OCI-LY7 (cell line): ENCODE data around the gene MAGEA2. TPM values are rescaled to one million over a fixed set of nuclear protein-coding genes. Genes with fewer than 3 reads are reported as not detected.
"Not testable (repeated sequence)": the region's sequence is repeated elsewhere in the genome, so short reads cannot be mapped to it uniquely, and the experiment has no call there.

Experiments
- BruUV-seq: library from RNA; stranded (reverse); fragments of 400-500 nt; replicated peaks from 2 replicates; lab custom pipeline; 2021; lab: Mats Ljungman, UMichigan
- CTCF ChIA-PET: fragments of 300-600 bp; sonication (Branson Sonifier 250); formaldehyde crosslinking; loops from one replicate; lab custom pipeline; 2022; ENCODE audit warnings: antibody characterized with exemption; ENCODE audit not compliant: unreplicated experiment; lab: Charles Lee
- POLR2A ChIA-PET: fragments of 300-600 bp; sonication (Branson Sonifier 250); formaldehyde crosslinking; loops from one replicate; lab custom pipeline; 2022; ENCODE audit warnings: antibody characterized with exemption; lab: Charles Lee
- DNase-seq: peaks from one replicate; pipeline ENCODE4 v3.0.0-alpha.2; 2015; ENCODE audit warnings: low spot score
- H2AFZ ChIP-seq: fragments of 200-600 bp; sonication (generic), shearing (Covaris generic); 2 replicates; pipeline ENCODE4 v1.6.1; 2014; ENCODE audit warnings: mild to moderate bottlenecking, antibody characterized with exemption, low read length, moderate library complexity
- H3K27ac ChIP-seq: fragments of 200-600 bp; sonication (generic); 2 replicates; pipeline ENCODE4 v1.5.1; 2014; ENCODE audit warnings: mixed run types, low read depth, mild to moderate bottlenecking, moderate library complexity, low read length, inconsistent platforms; ENCODE audit not compliant: poor library complexity, severe bottlenecking
- H3K36me3 ChIP-seq: fragments of 200-600 bp; sonication (generic); 2 replicates; pipeline ENCODE4 v1.6.1; 2014; ENCODE audit warnings: mild to moderate bottlenecking, antibody characterized with exemption, low read length, moderate library complexity, mixed read lengths; ENCODE audit not compliant: insufficient read depth
- H3K4me1 ChIP-seq: fragments of 200-600 bp; sonication (generic); 2 replicates; pipeline ENCODE4 v1.5.1; 2014; ENCODE audit warnings: mild to moderate bottlenecking, low read length; ENCODE audit not compliant: insufficient read depth, poor library complexity, severe bottlenecking
- H3K4me2 ChIP-seq: fragments of 200-600 bp; sonication (generic); 2 replicates; pipeline ENCODE4 v1.6.1; 2014; ENCODE audit warnings: mild to moderate bottlenecking, low read length
- H3K4me3 ChIP-seq: fragments of 200-600 bp; sonication (generic); 2 replicates; pipeline ENCODE4 v1.5.1; 2014; ENCODE audit warnings: mild to moderate bottlenecking, low read depth, low read length; ENCODE audit not compliant: poor library complexity, severe bottlenecking
- H3K79me2 ChIP-seq: fragments of 200-600 bp; sonication (generic); 2 replicates; pipeline ENCODE4 v1.6.1; 2016; ENCODE audit warnings: low read depth, mild to moderate bottlenecking, low read length, moderate library complexity, mixed read lengths; ENCODE audit not compliant: insufficient read depth
- H3K9me2 ChIP-seq: fragments of 200-600 bp; sonication (generic); 2 replicates; pipeline ENCODE4 v1.6.1; 2016; ENCODE audit warnings: mild to moderate bottlenecking, low read length, mixed read lengths; ENCODE audit not compliant: insufficient read depth
- H3K9me3 ChIP-seq: fragments of 200-600 bp; sonication (generic); 2 replicates; pipeline ENCODE4 v1.6.1; 2014; ENCODE audit warnings: mild to moderate bottlenecking, mixed run types, low read length, mixed read lengths
- H4K20me1 ChIP-seq: fragments of 200-600 bp; sonication (generic); 2 replicates; pipeline ENCODE4 v1.6.1; 2014; ENCODE audit warnings: mild to moderate bottlenecking, antibody characterized with exemption, low read length, moderate library complexity, mixed read lengths; ENCODE audit not compliant: insufficient read depth
- EZH2phosphoT487 ChIP-seq: fragments of 200-600 bp; sonication (generic); IDR thresholded peaks from 2 replicates; pipeline ENCODE4 v1.6.1; 2018; ENCODE audit warnings: low read depth, borderline replicate concordance, mild to moderate bottlenecking, mixed run types, antibody characterized with exemption, low read length, moderate library complexity, mixed read lengths
- intact Hi-C: fragments of 100-400 bp; cut with micrococcal nuclease; formaldehyde crosslinking; loops from one replicate; pipeline ENCODE4 v1.10.0; 2022; ENCODE audit not compliant: unreplicated experiment
- total RNA-seq, 2 experiments: library from RNA; depleted of rRNA in 1 of 2; stranded (reverse); fragments of >200 nt in 1 of 2; shearing (Covaris generic) in 1 of 2; gene quantifications; 2 replicates each; pipeline ENCODE4 v1.2.3, GENCODE V29; 2014 to 2022
- TF ChIP-seq, protein P1 (sequence below): fragments of 200-600 bp; sonication (generic); conservative IDR thresholded peaks from 2 replicates; pipeline ENCODE4 v1.5.1; 2014; ENCODE audit warnings: mild to moderate bottlenecking, antibody characterized with exemption, low read length, moderate library complexity, mixed read lengths

The MAGEA2 gene
- total RNA-seq, 2 experiments from 2014 or later, result not detected

DNA sequence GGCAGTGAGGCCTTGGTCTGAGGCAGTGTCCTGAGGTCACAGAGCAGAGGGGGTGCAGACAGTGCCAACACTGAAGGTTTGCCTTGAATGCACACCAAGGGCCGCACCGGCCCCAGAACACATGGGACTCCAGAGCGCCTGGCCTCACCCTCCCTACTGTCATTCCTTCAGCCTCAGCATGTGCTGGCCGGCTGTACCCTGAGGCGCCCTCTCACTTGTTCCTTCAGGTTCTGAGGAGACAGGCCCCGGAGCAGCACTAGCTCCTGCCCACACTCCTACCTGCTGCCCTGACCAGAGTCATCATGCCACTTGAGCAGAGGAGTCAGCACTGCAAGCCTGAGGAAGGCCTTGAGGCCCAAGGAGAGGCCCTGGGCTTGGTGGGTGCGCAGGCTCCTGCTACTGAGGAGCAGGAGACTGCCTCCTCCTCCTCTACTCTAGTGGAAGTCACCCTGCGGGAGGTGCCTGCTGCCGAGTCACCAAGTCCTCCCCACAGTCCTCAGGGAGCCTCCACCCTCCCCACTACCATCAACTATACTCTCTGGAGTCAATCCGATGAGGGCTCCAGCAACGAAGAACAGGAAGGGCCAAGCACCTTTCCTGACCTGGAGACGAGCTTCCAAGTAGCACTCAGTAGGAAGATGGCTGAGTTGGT, 17.7 kb downstream of the MAGEA2 start:
- H3K79me2 ChIP-seq, result no peaks in the 10 kb centered on the region
- H3K4me1 ChIP-seq, result no peaks in the 10 kb centered on the region
- H2AFZ ChIP-seq, result no peak overlapping the region
- H3K9me3 ChIP-seq, result no peaks in the 10 kb centered on the region
- intact Hi-C loops, result no loop called here
- no peaks in the 10 kb centered on the region for H4K20me1 ChIP-seq
- no peak overlapping the region for H3K4me2 ChIP-seq
- H3K36me3 ChIP-seq, result no peaks in the 10 kb centered on the region
- TF ChIP-seq, protein P1, sequence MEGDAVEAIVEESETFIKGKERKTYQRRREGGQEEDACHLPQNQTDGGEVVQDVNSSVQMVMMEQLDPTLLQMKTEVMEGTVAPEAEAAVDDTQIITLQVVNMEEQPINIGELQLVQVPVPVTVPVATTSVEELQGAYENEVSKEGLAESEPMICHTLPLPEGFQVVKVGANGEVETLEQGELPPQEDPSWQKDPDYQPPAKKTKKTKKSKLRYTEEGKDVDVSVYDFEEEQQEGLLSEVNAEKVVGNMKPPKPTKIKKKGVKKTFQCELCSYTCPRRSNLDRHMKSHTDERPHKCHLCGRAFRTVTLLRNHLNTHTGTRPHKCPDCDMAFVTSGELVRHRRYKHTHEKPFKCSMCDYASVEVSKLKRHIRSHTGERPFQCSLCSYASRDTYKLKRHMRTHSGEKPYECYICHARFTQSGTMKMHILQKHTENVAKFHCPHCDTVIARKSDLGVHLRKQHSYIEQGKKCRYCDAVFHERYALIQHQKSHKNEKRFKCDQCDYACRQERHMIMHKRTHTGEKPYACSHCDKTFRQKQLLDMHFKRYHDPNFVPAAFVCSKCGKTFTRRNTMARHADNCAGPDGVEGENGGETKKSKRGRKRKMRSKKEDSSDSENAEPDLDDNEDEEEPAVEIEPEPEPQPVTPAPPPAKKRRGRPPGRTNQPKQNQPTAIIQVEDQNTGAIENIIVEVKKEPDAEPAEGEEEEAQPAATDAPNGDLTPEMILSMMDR, result no peak
- H3K9me2 ChIP-seq, result no peaks in the 10 kb centered on the region
- CTCF ChIA-PET, result no interaction called here
- DNase-seq, result no peak
- BruUV-seq, result no TSS peak
- H3K4me3 ChIP-seq, result no peak overlapping the region
- no peak overlapping the region for H3K27ac ChIP-seq
- POLR2A ChIA-PET, result no interaction called here

DNA sequence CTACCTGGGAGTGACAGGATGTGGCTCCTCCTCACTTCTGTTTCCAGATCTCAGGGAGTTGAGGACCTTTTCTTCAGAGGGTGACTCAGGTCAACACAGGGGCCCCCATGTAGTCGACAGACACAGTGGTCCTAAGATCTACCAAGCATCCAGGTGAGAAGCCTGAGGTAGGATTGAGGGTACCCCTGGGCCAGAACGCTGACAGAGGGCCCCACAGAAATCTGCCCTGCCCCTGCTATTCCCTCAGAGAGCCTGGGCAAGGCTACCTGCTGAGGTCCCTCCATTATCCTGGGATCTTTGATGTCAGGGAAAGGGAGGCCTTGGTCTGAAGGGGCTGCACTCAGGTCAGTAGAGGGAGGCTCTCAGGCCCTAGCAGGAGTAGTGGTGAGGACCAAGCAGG, 18.5 kb downstream of the MAGEA2 start:
- H3K9me2 ChIP-seq, result no peaks in the 10 kb centered on the region
- H3K4me2 ChIP-seq, result no peak overlapping the region
- TF ChIP-seq EZH2phosphoT487, result no peak
- TF ChIP-seq, protein P1, result no peak
- no peak for DNase-seq
- H3K27ac ChIP-seq, result no peak overlapping the region
- no peak overlapping the region for H2AFZ ChIP-seq
- no peaks in the 10 kb centered on the region for H3K4me1 ChIP-seq
- no peaks in the 10 kb centered on the region for H3K9me3 ChIP-seq
- CTCF ChIA-PET, result no interaction called here
- H3K36me3 ChIP-seq, result no peaks in the 10 kb centered on the region
- POLR2A ChIA-PET, result no interaction called here
- no peaks in the 10 kb centered on the region for H4K20me1 ChIP-seq
- BruUV-seq, result no TSS peak
- intact Hi-C loops, result no loop called here
- H3K79me2 ChIP-seq, result no peaks in the 10 kb centered on the region
- no peak overlapping the region for H3K4me3 ChIP-seq

DNA sequence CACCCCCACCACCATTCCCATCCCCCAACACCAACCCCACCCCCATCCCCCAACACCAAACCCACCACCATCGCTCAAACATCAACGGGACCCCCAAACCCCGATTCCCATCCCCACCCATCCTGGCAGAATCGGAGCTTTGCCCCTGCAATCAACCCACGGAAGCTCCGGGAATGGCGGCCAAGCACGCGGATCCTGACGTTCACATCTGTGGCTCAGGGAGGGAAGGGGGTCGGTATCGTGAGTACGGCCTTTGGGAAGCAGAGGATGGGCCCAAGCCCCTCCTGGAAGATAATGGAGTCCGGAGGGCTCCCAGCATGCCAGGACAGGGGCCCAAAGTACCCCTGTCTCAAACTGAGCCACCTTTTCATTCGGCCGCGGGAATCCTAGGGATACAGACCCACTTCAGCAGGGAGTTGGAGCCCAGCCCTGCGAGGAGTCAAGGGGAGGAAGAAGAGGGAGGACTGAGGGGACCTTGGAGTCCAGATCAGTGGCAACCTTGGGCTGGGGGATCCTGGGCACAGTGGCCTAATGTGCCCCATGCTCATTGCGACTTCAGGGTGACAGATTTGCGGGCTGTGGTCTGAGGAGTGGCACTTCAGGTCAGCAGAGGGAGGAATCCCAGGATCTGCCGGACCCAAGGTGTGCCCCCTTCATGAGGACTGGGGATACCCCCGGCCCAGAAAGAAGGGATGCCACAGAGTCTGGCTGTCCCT, 19.3 kb downstream of the MAGEA2 start:
- H3K4me1 ChIP-seq, intact Hi-C loops, CTCF ChIA-PET, BruUV-seq, H4K20me1 ChIP-seq, H3K9me2 ChIP-seq, H3K4me3 ChIP-seq, H3K27ac ChIP-seq, POLR2A ChIA-PET, H3K79me2 ChIP-seq, H2AFZ ChIP-seq, H3K9me3 ChIP-seq, DNase-seq, H3K4me2 ChIP-seq, H3K36me3 ChIP-seq: not testable (repeated sequence)
